AG04449 (cell line): ENCODE measurements around the gene CAPN2.

Source experiments
- CTCF ChIA-PET: fragments of 350-600 bp; formaldehyde crosslinking; extraction: SDS; loops from one replicate; lab custom pipeline; 2021; ENCODE audit warnings: antibody characterized with exemption; lab: Yijun Ruan, JAX
- POLR2A ChIA-PET: fragments of 400-600, 350-600 bp; formaldehyde crosslinking; extraction: SDS; loops from one replicate; lab custom pipeline; 2020; ENCODE audit warnings: antibody characterized with exemption, inconsistent platforms; lab: Yijun Ruan, JAX
- DNase-seq: peaks from one replicate; pipeline ENCODE4 v3.0.0-alpha.2; 2010; ENCODE audit warnings: low read depth, low spot score
- H3K4me3 ChIP-seq: 2 replicates; pipeline ENCODE4 v1.5.1; 2011; ENCODE audit warnings: low read depth, mild to moderate bottlenecking, control low read depth, low read length
- TF ChIP-seq, protein P1 (sequence below): IDR thresholded peaks from one replicate; pipeline ENCODE4 v1.5.1; 2011; ENCODE audit warnings: mild to moderate bottlenecking, moderate library complexity, low read length, control low read depth, inconsistent platforms; ENCODE audit not compliant: insufficient read depth; ENCODE audit errors: missing control alignments

Gene CAPN2

DNA sequence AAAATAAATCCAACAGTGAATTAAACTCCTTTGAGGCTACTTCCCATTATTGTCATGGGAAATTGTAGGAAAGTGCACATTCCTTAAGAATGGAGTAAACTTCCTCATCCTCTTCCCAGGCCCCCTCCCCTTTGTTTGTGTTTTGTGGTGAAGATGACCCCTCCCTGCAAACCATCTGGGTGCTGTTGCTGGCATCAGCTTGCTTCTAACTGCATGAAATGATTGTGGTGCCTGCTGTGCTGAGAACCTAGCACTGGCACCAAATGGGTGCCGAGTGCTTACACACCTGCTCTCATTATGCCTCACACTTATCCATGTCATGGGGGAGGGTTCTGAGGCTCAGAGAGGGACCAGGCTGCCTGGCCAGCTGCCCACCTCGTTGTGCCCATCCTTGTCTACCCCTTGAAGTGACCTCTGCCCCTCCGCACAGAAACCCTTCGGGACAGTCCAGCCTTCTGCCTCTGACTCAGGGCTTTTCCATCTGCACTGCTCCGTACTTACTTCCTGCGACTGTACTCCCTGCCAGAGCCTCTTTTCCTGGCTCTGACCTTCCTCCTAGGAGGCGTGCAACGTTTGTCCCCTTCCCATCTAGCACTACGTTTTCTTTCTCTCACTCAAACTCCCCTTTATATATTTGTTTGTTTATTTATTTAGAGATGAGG is 30.6 kb downstream of the CAPN2 start:
- ChIA-PET CTCF (interaction anchor here (1.1 to 2.0 kb wide), 6 partner anchors 9 to 1659 kb away, joined by 3 to 13 read pairs (median 4); partner anchors contain the start of gene CAPN2), POLR2A (no interaction called here)
- no peak for DNase-seq
- TF ChIP-seq, protein P1, sequence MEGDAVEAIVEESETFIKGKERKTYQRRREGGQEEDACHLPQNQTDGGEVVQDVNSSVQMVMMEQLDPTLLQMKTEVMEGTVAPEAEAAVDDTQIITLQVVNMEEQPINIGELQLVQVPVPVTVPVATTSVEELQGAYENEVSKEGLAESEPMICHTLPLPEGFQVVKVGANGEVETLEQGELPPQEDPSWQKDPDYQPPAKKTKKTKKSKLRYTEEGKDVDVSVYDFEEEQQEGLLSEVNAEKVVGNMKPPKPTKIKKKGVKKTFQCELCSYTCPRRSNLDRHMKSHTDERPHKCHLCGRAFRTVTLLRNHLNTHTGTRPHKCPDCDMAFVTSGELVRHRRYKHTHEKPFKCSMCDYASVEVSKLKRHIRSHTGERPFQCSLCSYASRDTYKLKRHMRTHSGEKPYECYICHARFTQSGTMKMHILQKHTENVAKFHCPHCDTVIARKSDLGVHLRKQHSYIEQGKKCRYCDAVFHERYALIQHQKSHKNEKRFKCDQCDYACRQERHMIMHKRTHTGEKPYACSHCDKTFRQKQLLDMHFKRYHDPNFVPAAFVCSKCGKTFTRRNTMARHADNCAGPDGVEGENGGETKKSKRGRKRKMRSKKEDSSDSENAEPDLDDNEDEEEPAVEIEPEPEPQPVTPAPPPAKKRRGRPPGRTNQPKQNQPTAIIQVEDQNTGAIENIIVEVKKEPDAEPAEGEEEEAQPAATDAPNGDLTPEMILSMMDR, result no peak
- H3K4me3 ChIP-seq, result no peak overlapping the region

DNA sequence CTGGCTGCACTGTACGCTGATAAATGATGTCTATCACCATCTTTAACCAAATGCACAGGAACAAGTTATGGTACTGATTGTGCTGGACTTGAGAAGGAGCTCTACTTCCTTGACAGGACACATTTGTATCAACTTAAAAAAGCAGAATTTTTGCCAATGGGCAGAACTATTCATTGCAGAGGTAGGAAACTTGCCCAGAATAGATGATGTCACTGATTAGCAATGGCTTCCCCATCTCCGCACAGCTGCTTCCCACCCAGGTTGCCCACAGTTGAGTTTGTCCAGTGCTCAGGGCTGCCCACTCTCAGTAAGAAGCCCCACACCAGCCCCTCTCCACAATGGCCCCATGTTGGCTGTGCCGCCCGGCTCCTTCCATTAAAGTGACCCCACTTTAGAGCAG is 33.4 kb downstream of the CAPN2 start:
- DNase-seq, result no peak
- TF ChIP-seq, protein P1, result no peak
- ChIA-PET POLR2A (no interaction called here), CTCF (interaction anchor here (0.9 to 9.0 kb wide), 9 partner anchors 13 to 50 kb away, joined by 3 to 122 read pairs (median 4); partner anchors contain the start of gene CAPN2)
- no peak overlapping the region for H3K4me3 ChIP-seq

DNA sequence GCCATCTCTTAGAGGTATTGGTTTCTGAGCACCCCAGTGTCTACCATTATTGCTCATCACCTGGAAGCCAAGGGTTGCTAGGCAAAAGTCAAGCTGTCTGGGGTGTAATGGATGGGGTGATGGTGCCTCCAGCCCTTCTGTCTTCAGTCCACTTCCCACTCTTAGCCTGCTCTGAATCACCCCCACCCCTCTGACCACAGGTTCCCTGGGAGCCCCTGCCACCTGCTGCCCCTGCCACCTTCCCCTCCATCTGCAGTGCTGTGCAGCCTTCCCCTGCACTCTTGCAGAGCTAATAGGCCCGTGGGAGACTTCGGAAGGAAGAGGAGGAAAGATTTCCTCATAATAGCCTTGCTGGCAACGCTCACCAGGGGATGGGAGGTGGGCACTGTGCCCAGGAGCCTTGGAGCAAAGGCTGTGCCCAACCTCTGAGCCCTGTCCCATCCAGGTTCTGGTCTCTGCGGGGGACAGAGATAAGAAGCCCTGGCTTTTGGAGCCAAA is 35.5 kb downstream of the CAPN2 start:
- ChIA-PET CTCF (interaction anchor here (0.8 to 9.0 kb wide), 10 partner anchors 9 to 52 kb away, joined by 3 to 122 read pairs (median 25); partner anchors contain the start of gene CAPN2), POLR2A (interaction anchor here (1.0 kb wide), 1 partner anchor 36 kb away, joined by 3 read pairs; the partner anchor contains the start of gene CAPN2)
- TF ChIP-seq, protein P1, result no peak
- no peak overlapping the region for H3K4me3 ChIP-seq
- DNase-seq, result no peak

DNA sequence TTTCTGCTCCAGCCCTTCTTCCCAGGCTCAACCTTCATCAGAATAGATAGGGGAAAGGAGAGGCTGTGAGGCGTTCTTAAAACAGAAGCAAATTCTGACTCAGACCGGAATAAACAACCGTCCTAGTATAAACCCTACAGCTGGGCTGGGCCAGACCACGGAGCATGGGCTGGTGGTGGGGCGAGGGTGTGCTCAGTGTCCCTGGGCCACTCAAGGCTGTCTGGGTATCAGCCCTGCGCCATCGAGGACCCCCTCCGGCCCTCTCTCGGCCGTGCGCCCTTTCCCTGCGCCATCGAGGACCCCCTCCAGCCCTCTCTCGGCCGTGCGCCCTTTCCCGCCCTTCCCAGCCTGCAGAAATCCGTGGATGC is 36.0 kb downstream of the CAPN2 start:
- no peak for DNase-seq
- POLR2A ChIA-PET, result interaction anchor here (1.0 kb wide), 1 partner anchor 36 kb away, joined by 3 read pairs; the partner anchor contains the start of gene CAPN2
- CTCF ChIA-PET, result interaction anchor here (0.8 to 9.0 kb wide), 13 partner anchors 10 to 58 kb away, joined by 3 to 122 read pairs (median 36); partner anchors contain the start of gene CAPN2
- TF ChIP-seq, protein P1, result no peak
- H3K4me3 ChIP-seq, result no peak overlapping the region

DNA sequence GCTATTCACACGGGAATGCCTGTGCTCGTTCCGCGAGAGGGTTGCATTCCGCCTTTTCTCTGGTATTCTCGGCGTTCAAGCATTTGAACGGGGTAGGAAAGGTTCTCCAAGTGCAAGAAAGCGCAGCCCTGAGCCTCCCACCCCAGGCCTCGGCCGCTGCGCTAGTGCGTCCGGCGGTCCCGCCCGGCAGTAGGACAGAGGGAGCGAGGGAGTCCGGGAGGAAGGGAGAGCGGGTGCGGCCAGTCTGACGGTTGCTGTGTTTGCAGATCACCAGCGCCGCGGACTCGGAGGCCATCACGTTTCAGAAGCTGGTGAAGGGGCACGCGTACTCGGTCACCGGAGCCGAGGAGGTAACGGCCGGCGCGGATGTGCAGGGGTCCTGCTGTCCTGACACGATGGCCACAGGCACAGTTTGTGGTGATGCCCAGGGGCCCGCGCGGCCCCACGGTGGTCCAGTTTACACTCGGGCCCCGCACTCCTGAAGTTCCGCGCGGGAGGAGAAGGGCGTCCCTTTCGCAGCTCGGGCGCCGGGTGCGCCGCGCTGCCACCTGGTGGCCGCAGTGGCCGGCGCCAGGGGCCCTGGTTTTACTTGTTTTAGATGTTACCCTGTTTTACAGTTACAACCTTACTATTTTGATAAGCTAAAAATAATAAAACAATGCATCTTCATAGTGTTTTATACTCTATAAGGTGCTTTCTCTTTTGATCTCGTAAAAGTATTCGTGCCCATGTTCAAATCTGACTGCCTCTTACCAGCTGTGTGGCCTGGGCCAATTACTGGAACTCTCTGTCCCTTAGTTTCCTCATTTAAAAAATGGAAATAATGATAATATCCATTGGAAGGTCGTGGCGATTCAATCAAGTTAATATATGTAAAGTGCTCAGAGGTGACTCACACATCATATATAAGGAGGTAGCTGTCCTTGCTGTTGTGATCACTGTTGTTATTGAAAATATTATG is 36.7 kb downstream of the CAPN2 start:
- CTCF ChIA-PET, result interaction anchor here (0.6 to 9.0 kb wide), 28 partner anchors 8 to 437 kb away, joined by 3 to 122 read pairs (median 6); partner anchors contain the start of gene CAPN2
- no peak for DNase-seq
- TF ChIP-seq, protein P1, result peak; percentile 80

More for the DNA sequence above, 36.7 kb downstream of the CAPN2 start:
- POLR2A ChIA-PET, result interaction anchor here (0.7 to 1.8 kb wide), 4 partner anchors 17 to 48 kb away, joined by 3 to 8 read pairs (median 4); no protein-coding TSS in a partner anchor
- H3K4me3 ChIP-seq, result peak overlapping the region; percentile 27; the same call in 1 of the 2 replicates
